DND-41 (cell line): ENCODE measurements around the gene SURF2.

ENCODE experiments used
- CTCF ChIP-seq: IDR thresholded peaks from 2 replicates; pipeline ENCODE4 v1.5.1; 2012; ENCODE audit warnings: borderline replicate concordance, low read length, moderate library complexity, mild to moderate bottlenecking; ENCODE audit not compliant: poor library complexity, severe bottlenecking; ENCODE audit errors: extremely low read depth
- EZH2 ChIP-seq: IDR thresholded peaks from 3 replicates; pipeline ENCODE4 v1.6.1; 2012; ENCODE audit warnings: borderline replicate concordance, low read depth, mild to moderate bottlenecking, moderate library complexity, low read length, inconsistent platforms; ENCODE audit not compliant: severe bottlenecking

DNA sequence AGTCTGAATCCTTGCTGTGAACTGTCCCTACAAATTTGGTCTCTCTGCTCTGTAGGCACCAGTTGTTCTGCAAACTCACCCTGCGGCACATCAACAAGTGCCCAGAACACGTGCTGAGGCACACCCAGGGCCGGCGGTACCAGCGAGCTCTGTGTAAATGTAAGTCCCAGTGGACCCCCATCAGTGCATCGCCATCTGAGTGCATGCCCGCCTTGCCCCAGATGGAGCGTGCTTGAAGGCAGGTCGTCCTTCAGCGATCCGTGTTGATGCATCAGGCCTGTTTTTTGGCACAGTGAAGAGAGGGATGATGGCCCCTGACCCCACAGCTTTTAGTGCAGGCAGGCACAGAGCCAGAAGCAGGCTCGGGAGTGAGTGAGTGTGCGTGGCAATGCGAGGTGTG lies 1.3 kb downstream of the SURF2 start:
- TF ChIP-seq CTCF (no peak), EZH2 (no peak)
